HuH-7 (cell line): ENCODE results near the gene TOMM20.

Experiments used
- DNase-seq: peaks from one replicate; pipeline ENCODE4 v3.0.0; 2011; ENCODE audit warnings: low spot score

Gene TOMM20

GRCh38 chr1:235060607-235061470 lies 67.8 kb downstream of the TOMM20 start:
- no peak for DNase-seq
